HG03378 (cell line): ENCODE results near the gene POLR2C.

Experiments used
- ATAC-seq: cut with Tn5 transposase; IDR thresholded peaks from one replicate; pipeline ENCODE4 v1.9.1; 2021; ENCODE audit warnings: mild to moderate bottlenecking, moderate library complexity; ENCODE audit not compliant: unreplicated experiment

Gene POLR2C

DNA sequence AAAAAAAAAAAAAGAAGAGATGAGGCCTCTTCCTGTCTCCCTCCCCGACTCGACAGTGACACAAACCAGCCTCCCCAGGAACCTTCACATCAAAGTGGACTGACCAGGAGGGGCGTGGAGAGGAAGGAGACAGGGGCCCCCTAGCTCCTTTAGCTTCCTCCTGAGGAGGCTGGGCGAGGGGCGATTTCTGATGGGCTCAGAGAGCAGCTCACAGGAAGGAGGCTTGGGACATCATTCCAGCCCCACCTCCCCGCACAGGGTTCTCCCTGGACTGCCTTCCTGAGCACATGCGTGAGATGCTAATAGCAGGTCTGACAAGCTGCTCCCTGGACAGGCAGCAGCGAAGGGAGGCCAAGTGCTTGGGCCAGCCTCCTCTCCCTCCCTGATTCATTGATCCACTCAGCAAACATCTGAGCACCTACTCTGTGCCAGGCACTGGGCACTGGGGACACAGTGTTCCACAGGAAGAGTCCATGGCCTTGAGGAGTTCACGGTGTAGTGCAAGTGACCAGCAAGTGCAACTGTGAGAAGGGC, 38.2 kb downstream of the POLR2C start:
- ATAC-seq = no peak

DNA sequence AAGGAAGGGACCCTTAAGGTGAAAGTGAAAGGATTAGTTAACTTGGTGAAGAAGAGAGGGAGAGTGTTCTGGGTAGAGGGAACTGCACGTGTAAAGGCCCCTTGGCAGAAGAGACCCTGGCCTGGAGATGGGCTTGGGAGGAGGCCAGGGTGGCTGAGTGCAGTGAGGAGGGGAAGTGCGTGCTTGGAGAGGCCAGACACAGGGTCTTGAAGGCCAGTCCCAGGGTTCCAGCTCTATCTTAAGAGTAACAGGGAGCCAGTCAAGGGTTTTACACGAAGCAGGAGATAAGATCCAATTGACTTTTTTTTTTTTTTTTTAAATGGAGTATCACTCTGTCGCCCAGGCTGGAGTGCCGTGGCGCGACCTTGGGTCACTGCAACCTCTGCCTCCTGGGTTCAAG, 39.0 kb downstream of the POLR2C start:
- no peak for ATAC-seq

DNA sequence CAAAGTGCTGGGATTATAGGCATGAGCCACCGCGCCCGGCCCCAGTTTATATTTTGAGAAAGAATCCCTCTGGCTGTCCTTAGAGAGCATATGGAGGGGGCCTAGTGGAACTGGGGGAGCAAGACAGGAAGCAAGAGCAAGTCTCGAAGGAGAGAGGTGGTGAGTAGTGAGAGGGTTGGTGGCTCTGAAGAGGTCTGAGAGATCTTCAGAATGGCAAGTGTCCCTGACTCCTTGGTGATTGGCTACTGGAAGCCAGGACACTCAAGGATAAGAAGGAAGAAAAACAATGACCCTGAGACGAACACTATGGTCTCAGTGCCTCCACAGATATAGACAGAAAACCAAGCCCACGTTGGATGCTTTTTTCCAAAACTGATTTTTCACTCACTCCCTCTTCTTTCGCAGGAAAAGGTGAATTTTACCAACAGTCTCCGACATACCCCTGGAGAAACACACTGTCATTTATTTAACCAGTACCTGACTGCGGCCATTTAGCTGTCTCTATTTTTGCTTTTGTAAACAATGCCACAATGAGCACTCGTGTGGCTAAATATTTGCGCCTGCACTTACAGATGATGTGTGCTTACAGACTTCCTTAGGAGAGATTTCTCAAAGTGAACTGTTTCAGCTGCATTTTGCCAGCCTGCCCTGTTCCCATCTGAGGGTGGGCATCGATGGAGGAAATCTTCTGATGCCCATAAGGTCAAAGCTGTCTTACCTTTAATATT, 39.7 kb downstream of the POLR2C start:
- ATAC-seq = no peak

DNA sequence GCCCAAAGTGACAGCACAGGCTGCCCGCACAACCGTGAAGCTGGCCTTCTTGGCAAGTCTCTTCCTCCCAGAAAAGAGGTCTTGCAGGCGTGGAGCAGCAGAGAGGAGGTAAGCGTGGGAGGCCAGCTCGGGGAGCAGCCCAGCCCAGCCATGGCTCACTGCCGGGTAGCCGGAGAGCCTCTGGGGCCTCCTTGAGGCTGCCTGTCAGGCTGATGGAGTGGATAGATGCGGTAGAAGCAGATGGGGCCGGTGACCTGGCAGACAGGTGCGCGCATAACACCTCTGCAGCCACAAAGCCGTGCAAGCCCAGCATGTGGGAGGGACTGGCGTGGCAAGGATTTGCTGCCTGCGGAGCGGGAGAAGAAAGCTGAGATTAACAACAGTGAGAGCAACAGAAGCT, 40.9 kb downstream of the POLR2C start:
- no peak for ATAC-seq

DNA sequence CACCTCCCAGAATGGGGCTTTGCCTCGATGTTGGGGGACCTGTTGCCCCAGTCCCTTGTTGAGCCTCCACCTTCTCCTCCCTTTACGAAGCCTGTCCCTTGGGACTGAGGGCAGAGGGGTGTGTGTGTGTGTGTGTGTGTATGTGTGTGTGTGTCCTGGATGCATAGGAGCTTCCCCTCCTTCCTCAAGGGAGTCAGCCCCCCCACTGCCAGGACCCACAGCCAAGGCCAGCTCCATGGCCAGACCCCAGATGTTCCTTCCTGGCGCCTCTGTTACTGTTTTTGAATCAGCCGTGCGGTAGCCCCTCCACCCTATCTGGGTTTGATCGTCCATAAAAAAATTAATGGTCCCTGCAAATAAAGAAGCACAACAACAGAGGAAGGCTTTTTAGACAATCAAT, 41.5 kb downstream of the POLR2C start:
- no peak for ATAC-seq

DNA sequence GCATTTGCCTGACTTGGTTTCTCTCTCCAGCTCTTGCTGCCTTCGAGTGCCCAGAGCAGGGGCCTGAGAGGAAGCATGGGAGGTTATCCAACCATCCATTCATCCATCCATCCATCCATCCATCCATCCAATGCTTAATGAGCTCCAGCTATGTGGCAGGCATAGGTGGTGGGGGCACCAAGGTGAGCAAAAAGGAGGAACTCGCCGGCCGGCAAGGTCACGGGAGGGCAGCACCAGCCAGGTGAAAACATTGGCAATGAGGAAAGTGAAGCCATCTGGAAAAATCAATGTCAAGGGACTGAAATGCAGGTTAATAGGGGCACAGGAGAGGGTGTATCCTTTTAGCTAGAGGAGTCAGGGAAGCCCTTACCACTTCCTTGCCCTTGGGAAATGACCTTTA, 42.0 kb downstream of the POLR2C start:
- ATAC-seq = no peak

DNA sequence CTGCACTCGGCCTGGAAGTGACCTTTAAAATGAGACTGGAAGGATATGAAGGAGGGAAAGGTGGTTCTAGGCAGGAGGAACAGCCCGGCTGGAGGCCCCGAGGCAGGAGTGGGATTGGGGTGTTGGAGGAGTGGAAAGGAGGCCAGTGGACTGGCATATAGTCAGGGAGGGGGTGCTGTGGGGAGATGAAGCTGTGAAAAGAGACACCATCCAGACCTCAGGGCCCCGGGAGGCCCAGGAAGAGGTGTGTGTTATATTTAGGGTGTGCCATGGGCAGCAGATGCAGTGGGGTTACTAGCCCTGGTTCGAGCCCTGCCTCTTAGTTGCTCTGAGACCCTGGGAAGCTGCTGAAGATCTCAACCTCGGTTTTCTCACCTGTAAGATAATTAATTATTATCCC, 42.7 kb downstream of the POLR2C start:
- no peak for ATAC-seq

DNA sequence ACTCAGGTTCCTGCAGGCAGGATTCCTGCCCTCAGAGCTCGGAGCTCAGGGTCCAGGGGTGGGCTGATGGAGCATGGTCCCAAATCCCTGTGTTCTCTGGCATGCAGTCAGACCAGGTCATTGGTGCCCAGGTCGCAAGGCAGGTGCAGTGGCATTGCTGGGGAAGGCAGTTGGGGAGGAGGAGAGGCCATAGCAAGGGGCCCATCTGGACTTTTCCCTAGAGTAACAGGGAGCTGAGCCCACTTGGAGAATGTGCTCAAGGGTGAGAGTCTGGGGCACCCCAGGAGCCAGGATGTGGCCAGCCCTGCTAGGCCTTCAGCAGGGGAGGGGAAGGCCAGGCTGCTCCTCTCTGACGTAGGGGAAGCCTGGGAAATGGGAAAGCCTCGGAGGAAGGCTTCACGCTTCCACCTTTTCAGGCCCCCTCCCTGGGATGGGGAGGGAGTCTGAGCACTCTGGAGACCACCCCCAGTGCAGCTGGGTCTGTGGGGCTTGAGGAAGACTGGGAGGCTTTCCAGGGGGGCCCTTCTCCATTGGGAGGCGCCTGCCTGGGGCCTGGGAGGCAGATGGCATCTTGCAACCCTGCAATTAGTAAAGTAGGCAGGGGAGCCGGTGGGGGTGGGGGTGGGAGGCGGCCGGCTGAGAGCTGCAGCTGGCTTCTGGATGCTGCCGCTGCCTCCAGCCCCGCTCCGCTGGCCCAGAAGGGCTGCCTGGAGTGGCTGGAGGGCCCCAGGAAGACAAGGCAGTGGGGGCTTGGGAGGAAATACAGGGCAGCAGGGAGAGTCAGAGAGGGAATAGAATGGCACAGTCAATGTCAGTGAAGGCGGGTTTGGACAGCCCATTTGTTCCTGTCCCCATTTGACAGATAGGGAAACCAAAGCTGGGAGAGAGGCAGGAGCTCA, 44.9 kb downstream of the POLR2C start:
- no peak for ATAC-seq

DNA sequence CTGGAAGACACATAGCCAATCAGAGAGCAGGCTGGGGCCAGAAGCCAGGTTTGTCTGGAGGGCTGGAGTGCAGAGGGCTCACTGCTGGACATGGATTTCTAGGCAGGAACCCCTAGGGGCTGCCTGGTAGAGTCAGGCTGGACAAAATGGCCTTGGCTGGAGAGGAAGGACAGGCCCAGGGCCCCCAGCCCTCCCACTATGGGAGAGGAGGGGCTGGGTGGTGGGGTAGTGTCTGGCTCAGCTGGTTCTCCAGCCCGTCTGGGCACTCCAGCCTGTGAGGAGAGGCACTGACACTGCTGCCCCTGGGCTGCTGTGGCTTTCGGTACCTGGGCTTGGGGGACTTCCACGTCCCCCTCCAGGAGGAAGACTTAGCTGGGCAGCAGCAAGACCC, 45.6 kb downstream of the POLR2C start:
- ATAC-seq = no peak

DNA sequence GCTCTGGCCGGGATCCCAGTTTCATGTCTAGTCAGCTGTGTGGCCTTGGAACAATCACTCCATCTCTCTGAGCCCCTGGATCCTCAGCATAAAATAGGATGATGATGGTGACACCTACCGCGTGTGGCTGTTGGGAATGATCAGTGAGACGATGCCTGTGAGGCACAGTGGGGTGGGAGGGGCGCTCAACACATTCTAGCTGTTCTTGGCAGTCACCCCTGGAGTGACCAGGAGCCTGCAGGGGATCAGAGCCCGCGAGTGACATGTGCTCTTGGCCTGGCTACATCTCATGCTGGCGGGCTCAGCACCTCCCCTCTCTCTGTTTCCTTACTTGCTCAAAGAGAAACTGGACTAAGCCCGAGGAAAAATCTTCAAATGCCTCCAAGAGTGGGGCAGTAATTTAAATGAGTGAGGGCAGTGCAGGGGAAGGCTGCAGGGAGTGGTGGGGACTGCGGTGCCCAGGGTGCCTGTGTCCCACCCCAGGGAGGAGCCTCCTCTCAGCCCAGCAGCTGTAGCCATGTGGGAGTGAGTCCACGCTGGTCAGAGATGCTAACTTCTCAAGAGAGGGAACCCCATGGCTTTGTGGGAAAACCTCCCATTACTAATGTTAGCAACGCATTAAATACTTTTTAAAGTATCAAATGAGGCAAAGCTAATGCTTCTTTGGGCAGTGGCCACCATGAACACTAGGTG, 46.9 kb downstream of the POLR2C start:
- no peak for ATAC-seq

DNA sequence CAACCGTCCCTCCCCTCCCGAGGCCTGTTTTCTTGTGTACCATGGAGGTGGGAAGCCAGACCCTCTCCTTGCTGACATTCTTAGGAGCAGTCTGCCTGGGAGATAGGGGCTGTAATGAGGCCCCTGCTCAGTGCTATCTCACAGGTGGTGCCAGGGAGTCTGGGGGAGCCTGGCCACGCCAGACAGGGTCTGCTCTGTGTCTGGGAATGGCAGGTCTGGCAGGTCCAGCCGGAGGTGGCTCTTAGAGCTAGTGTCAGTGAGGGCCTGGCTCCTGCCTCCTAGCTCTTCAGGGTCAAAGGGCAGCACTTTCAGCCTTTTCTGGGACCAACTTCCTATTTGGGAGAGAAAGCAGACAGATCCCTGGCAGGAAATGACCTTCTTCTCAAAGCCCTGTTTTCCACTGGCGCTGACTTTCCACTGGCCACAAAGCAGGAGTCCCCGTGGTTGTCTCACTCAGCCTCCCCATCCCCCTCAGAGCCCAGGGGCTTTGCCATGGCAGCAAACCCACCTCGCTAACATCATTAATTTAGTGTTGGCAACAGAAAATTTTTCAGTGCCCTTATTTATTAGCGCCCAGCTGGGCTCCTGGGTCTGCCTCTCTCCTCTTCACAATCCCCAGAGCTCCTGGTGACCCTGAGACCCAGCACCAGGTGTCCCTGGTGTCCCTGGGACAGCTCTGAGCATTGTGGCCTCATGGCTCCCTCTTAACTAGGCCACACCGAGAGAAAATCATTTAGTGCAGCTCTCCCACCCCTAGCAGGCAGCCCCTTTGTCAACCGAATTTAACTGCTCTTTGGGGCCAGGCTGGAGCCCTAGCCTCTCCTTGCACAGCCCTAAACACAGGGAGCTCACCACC, 47.8 kb downstream of the POLR2C start:
- no peak for ATAC-seq

DNA sequence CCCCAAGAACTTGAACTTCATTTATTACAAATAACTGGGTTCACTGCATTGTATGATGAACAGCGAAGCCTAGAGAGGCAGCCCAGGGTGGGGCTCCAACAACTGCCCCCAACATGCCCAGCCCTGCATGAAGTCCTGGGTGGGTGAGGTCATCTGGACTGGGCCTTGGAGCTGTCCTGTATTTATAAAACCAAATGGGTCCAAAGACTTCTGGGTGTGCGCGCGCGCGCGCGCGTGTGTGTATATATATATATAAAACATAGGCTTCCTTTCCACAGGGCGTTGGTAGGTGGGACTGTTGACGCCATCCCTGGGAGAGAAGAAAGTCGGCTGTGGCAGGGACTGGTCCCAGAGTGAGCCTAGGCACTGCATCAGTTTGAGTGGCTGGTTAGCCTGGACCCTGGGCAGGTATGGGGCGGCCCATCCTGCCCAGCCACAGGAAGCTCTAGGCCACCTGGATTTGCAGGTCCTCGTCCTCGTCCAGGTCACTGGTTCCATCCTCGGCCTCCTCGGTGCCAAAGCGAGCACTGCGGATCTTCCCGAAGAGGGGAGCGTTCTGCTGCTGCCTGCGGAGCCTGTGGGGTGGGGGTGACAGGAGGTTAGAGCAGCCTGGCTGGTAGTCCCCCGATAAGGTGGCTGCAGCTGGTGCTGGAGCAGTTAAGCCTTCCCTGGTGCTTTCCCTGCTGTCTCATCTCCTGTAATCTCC, 50.0 kb downstream of the POLR2C start:
- ATAC-seq = no peak

DNA sequence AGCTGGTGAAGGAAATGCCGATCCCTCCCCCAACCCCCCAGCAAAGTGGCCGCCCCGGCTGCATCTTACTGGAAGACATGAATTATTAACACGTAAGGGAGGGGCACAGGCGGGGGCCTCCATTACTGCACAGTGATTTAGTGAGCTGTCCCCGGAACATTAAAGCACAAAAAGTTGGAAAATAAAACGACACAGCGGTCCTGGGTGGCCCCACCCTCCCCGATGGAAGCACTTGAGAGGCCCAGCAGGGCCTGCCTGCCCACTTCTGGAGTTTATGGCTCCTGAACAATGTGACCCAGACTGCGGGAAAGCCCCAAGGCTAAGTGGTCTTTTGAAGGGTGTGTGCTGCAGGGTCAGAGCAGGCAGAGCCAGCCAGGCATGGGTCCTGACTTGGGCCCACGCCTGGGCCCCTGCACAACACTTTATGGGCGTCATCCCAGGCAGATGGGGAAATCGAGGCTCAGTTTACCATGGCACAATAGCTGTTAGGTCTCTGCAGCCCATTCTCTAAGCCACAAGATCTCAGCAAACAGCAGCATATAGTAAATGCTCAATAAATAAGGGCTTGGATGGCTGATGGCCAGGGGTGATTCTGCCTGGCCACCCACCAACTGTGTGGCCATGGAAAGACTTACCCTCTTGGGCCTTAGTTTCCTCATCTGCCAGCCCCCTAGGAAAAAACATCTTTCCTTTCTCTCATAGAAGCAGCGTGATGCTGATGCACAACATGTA, 51.1 kb downstream of the POLR2C start:
- no peak for ATAC-seq

DNA sequence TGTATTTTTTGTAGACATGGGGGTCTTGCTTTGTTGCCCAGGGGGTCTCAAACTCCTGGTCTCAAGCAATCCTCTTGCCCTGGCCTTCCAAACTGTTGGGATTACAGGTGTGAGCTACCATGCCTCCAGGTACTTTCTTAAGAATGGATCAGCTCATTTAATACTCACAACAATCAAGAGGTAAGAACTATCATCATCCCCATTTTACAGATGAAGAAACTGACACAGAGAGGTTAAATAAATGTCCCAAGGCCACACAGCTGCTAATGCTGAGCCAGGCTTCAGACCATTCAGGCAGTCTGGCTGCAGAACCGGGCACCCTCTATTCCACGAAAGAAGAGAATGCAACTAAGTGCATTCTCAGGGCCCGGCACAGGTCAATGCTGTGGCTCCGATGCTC, 51.9 kb downstream of the POLR2C start:
- no peak for ATAC-seq

DNA sequence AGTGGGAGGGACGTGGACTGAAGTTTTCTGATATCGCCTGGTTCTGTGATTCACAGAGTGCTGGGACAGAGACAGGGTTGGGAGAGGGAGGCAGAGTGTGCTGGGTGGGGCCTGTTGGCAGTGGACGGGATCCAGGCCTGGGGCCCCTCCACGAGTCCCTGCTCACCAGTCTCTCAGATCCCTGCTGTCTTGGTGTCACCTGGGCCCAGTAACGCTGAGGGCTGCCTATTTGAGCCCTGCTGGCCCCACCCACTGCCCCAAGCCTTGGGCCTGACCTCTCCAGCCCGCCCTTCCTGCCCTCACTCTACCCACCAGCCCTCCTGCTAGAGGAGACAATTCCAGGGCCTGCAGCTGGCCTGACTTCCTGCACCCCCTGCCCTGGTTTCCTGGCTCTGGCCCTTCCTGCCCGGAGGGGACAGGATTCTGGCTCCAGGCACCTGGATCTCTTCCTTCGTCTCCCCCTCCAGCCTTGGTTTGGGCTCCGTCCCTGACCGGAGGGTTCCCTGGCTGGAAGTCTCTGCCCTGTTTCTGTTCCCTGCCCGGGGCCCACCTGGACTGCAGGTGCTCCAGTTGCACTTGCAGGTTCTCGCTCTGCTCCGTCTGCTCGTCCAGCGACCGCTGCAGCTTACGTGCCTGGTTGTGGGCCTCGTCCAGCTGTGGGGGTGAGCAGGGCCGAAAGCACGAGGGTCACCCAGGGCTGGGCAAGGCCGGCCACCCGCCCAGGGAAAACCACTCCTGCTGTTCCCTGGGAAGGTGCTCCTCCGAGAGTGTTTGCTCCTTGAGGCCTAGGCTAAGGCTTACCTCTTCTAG, 52.5 kb downstream of the POLR2C start:
- ATAC-seq = no peak

DNA sequence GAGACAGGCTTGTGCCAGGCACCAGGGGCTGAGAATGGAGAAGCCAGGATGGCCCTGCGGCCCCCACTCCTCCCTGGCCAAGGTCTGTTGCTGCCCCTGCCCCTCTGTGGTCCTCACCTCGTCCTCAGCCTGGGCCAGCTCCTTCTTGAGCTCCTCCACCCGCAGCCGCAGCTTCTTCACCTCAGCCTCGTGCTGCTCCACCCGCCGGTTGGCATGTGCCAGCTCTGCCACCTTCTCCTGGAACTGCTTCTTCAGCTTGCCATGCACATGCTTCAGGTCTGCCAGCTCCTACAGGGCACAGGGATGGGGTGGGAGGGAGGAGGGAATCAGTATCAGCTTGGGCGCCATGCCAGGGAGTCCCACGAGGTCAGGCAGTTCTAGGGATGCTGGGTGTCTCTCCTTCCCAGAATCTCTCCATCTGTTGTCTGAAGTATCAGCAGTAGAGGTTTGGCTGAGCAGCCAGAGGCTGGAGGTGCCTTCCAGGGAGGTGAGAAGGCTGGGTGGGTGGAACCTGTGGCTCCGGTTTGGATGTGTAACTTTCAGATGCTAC, 53.8 kb downstream of the POLR2C start:
- no peak for ATAC-seq

DNA sequence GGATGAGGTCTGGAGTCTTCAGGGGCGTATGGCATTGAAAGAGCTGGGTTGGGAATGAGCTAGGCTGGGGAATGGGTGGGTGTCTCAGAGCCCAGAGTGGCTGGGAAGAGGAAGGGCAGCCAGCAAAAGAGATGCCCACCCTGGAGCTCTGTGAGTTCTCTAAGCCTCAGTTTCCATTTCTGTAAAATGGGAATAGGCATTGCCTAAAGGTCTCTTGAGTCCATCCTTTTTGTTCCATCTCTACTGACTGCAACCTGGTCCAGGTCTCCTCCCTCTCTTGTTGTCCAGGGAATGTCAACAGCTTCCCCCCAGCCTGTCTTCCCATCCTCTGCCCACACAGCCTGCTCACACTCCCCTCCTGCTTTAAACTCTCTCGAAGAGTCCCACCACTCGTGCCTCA, 54.3 kb downstream of the POLR2C start:
- no peak for ATAC-seq
